Neural cell (in vitro differentiated cells): ENCODE results near the gene PRF1. TPM values are rescaled to one million over a fixed set of nuclear protein-coding genes. Genes with fewer than 3 reads are reported as not detected.

Experiments
- H2AFZ ChIP-seq: fragments of 200-600, 300-800 bp; sonication (generic), shearing (Covaris generic); 2 replicates; pipeline ENCODE4 v1.6.0; 2014; ENCODE audit warnings: low read depth, mild to moderate bottlenecking, antibody characterized with exemption, low read length, moderate library complexity
- H3F3A ChIP-seq: fragments of 200-600 bp; shearing (Covaris generic); 2 replicates; pipeline ENCODE4 v1.6.1; 2016; ENCODE audit warnings: mild to moderate bottlenecking, moderate library complexity, mixed read lengths, antibody characterized with exemption, low read length; ENCODE audit not compliant: insufficient read depth, poor library complexity, severe bottlenecking
- H3K27ac ChIP-seq: fragments of 200-600, 300-800 bp; sonication (generic), shearing (Covaris generic); 2 replicates; pipeline ENCODE4 v1.5.1; 2014; ENCODE audit warnings: mild to moderate bottlenecking, low read length, moderate library complexity
- H3K27me3 ChIP-seq: fragments of 300-800, 200-600 bp; sonication (generic), shearing (Covaris generic); 2 replicates; pipeline ENCODE4 v1.6.0; 2014; ENCODE audit warnings: mild to moderate bottlenecking, low read depth, low read length, moderate library complexity; ENCODE audit not compliant: insufficient read depth
- H3K36me3 ChIP-seq: fragments of 300-800, 200-600 bp; sonication (generic), shearing (Covaris generic); 2 replicates; pipeline ENCODE4 v1.5.1; 2014; ENCODE audit warnings: mild to moderate bottlenecking, antibody characterized with exemption, low read length, moderate library complexity; ENCODE audit not compliant: insufficient read depth
- H3K4me2 ChIP-seq: fragments of 300-800, 200-600 bp; sonication (generic), shearing (Covaris generic); 2 replicates; pipeline ENCODE4 v1.6.0; 2014; ENCODE audit warnings: mild to moderate bottlenecking, low read length
- H3K4me3 ChIP-seq: fragments of 300-800, 200-600 bp; sonication (generic), shearing (Covaris generic); 2 replicates; pipeline ENCODE4 v1.5.1; 2014; ENCODE audit warnings: mild to moderate bottlenecking, low read length, moderate library complexity
- H3K79me2 ChIP-seq: fragments of 200-600 bp; shearing (Covaris generic); replicated peaks from 2 replicates; pipeline ENCODE4 v1.6.0; 2014; ENCODE audit warnings: mild to moderate bottlenecking, low read length, moderate library complexity; ENCODE audit not compliant: insufficient read depth
- H3K9ac ChIP-seq: fragments of 300-800, 200-600 bp; sonication (generic), shearing (Covaris generic); 2 replicates; pipeline ENCODE4 v1.6.1; 2016; ENCODE audit warnings: mild to moderate bottlenecking, low read length, mixed read lengths
- H3K9me2 ChIP-seq: fragments of 200-600 bp; shearing (Covaris generic); 2 replicates; pipeline ENCODE4 v1.6.1; 2016; ENCODE audit warnings: mild to moderate bottlenecking, low read length, mixed read lengths; ENCODE audit not compliant: insufficient read depth
- H3K9me3 ChIP-seq: fragments of 200-600, 300-800 bp; sonication (generic), shearing (Covaris generic); 2 replicates; pipeline ENCODE4 v1.6.1; 2016; ENCODE audit warnings: mild to moderate bottlenecking, mixed run types, low read length, moderate library complexity, mixed read lengths
- H4K20me1 ChIP-seq: fragments of 200-600 bp; shearing (Covaris generic); 2 replicates; pipeline ENCODE4 v1.6.1; 2016; ENCODE audit warnings: mild to moderate bottlenecking, mixed run types; ENCODE audit not compliant: insufficient read depth
- EP300 ChIP-seq: fragments of 450-650 bp; conservative IDR thresholded peaks from 2 replicates; pipeline ENCODE4 v1.6.1; 2014; ENCODE audit warnings: antibody characterized with exemption, mild to moderate bottlenecking, moderate library complexity; ENCODE audit not compliant: poor library complexity, severe bottlenecking
- EZH2 ChIP-seq: fragments of 200-600, 300-800 bp; shearing (Covaris generic), sonication (generic); IDR thresholded peaks from 2 replicates; pipeline ENCODE4 v1.6.1; 2014; ENCODE audit warnings: antibody characterized with exemption, low read length, borderline replicate concordance, mild to moderate bottlenecking; ENCODE audit not compliant: insufficient read depth, poor library complexity, severe bottlenecking
- MXI1 ChIP-seq: fragments of 450-650 bp; conservative IDR thresholded peaks from 2 replicates; pipeline ENCODE4 v1.6.1; 2014; ENCODE audit warnings: antibody characterized with exemption, mild to moderate bottlenecking; ENCODE audit not compliant: poor library complexity, severe bottlenecking
- POLR2AphosphoS5 ChIP-seq: IDR thresholded peaks from 2 replicates; pipeline ENCODE4 v1.6.1; 2012
- RAD21 ChIP-seq: fragments of 450-650 bp; conservative IDR thresholded peaks from 2 replicates; pipeline ENCODE4 v1.6.1; 2014; ENCODE audit warnings: antibody characterized with exemption, mild to moderate bottlenecking, moderate library complexity
- SMC3 ChIP-seq: fragments of 450-650 bp; conservative IDR thresholded peaks from 2 replicates; pipeline ENCODE4 v1.6.1; 2014; ENCODE audit warnings: antibody characterized with exemption, mild to moderate bottlenecking, moderate library complexity; ENCODE audit not compliant: poor library complexity
- TAF1 ChIP-seq: IDR thresholded peaks from 2 replicates; pipeline ENCODE4 v1.6.1; 2012; ENCODE audit warnings: low read depth
- polyA plus RNA-seq: library from polyadenylated mRNA; depleted of rRNA; stranded (reverse); fragments of >200 nt; gene quantifications from 2 replicates; pipeline ENCODE4 v1.2.3, GENCODE V29; 2014
- TF ChIP-seq, protein P1 (sequence below): fragments of 450-650 bp; IDR thresholded peaks from 2 replicates; pipeline ENCODE4 v1.5.1; 2014; ENCODE audit warnings: antibody characterized with exemption, mild to moderate bottlenecking, moderate library complexity; ENCODE audit not compliant: poor library complexity, severe bottlenecking
- TF ChIP-seq, protein P2 (sequence below): IDR thresholded peaks from 2 replicates; pipeline ENCODE4 v1.6.1; 2012; ENCODE audit warnings: borderline replicate concordance

PRF1 gene
- polyA plus RNA-seq, 1 donor from 2014 or later: not detected

DNA sequence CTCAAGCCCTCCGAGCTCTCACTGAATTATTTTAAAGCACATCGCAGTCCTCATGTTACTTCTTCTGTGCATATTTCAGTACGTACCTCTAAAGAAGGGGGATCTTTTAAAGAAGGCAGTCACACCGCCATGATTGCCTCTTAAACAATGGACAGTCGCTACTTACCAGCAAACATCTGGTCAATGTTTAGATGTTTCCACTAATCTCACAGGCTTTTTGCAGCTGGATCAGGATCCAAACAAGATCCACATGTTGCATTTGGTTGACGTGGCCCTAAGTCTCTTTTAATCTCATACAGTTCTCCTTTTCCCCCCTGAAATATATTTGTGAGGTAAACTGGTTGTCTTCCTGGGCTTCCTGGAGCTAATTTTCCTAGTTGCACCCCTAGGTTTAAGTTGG, 50.0 kb downstream of the PRF1 start:
- no peaks in the 10 kb centered on the region for H3K36me3 ChIP-seq
- no peaks in the 10 kb centered on the region for H3K9me2 ChIP-seq
- H3K27me3 ChIP-seq: no peaks in the 10 kb centered on the region
- H3F3A ChIP-seq: no peaks in the 10 kb centered on the region
- H3K4me3 ChIP-seq: no peak overlapping the region
- H3K79me2 ChIP-seq: no peaks in the 10 kb centered on the region
- H2AFZ ChIP-seq: no peak overlapping the region
- TF ChIP-seq MXI1: no peak
- TF ChIP-seq, protein P1, sequence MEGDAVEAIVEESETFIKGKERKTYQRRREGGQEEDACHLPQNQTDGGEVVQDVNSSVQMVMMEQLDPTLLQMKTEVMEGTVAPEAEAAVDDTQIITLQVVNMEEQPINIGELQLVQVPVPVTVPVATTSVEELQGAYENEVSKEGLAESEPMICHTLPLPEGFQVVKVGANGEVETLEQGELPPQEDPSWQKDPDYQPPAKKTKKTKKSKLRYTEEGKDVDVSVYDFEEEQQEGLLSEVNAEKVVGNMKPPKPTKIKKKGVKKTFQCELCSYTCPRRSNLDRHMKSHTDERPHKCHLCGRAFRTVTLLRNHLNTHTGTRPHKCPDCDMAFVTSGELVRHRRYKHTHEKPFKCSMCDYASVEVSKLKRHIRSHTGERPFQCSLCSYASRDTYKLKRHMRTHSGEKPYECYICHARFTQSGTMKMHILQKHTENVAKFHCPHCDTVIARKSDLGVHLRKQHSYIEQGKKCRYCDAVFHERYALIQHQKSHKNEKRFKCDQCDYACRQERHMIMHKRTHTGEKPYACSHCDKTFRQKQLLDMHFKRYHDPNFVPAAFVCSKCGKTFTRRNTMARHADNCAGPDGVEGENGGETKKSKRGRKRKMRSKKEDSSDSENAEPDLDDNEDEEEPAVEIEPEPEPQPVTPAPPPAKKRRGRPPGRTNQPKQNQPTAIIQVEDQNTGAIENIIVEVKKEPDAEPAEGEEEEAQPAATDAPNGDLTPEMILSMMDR: no peak
- no peak for TF ChIP-seq EP300
- TF ChIP-seq SMC3: no peak
- TF ChIP-seq, protein P2, sequence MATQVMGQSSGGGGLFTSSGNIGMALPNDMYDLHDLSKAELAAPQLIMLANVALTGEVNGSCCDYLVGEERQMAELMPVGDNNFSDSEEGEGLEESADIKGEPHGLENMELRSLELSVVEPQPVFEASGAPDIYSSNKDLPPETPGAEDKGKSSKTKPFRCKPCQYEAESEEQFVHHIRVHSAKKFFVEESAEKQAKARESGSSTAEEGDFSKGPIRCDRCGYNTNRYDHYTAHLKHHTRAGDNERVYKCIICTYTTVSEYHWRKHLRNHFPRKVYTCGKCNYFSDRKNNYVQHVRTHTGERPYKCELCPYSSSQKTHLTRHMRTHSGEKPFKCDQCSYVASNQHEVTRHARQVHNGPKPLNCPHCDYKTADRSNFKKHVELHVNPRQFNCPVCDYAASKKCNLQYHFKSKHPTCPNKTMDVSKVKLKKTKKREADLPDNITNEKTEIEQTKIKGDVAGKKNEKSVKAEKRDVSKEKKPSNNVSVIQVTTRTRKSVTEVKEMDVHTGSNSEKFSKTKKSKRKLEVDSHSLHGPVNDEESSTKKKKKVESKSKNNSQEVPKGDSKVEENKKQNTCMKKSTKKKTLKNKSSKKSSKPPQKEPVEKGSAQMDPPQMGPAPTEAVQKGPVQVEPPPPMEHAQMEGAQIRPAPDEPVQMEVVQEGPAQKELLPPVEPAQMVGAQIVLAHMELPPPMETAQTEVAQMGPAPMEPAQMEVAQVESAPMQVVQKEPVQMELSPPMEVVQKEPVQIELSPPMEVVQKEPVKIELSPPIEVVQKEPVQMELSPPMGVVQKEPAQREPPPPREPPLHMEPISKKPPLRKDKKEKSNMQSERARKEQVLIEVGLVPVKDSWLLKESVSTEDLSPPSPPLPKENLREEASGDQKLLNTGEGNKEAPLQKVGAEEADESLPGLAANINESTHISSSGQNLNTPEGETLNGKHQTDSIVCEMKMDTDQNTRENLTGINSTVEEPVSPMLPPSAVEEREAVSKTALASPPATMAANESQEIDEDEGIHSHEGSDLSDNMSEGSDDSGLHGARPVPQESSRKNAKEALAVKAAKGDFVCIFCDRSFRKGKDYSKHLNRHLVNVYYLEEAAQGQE: no peak
- no peak for TF ChIP-seq EZH2
- no peak for TF ChIP-seq RAD21
- TF ChIP-seq POLR2AphosphoS5: no peak
- TF ChIP-seq TAF1: no peak
- no peaks in the 10 kb centered on the region for H4K20me1 ChIP-seq
- no peak overlapping the region for H3K27ac ChIP-seq
- no peak overlapping the region for H3K9ac ChIP-seq
- no peak overlapping the region for H3K4me2 ChIP-seq
- no peaks in the 10 kb centered on the region for H3K9me3 ChIP-seq

DNA sequence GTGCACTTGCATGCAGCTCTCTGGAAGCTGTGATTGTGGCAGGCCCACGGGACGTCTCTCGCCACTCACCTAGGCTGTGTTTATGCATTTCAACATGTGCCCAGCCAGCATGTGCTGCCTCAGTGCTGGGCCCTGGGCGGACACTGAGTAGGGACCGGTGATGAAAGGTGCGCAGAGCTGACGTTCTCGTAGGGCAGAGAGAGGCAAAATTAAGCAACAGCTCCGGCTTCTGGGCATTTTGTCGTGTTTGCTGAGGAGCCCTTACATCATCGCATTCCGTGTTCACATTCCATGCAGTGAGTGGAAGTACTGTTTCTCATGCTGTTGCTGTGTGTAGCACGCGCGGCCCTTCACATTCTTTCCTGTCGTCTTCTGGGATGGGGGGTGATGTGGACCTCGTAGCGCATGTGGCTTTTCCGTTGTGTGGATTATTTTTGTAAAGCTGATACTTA, 50.5 kb downstream of the PRF1 start:
- Histone ChIP-seq H3K79me2 (no peaks in the 10 kb centered on the region), H3K27me3 (no peaks in the 10 kb centered on the region), H3K27ac (no peak overlapping the region), H3K4me3 (no peak overlapping the region), H3K9me3 (no peaks in the 10 kb centered on the region), H3K36me3 (no peaks in the 10 kb centered on the region), H2AFZ (no peak overlapping the region), H3K9me2 (no peaks in the 10 kb centered on the region), H3K9ac (no peak overlapping the region), H4K20me1 (no peaks in the 10 kb centered on the region), H3F3A (no peaks in the 10 kb centered on the region), H3K4me2 (no peak overlapping the region)
- no peak for TF ChIP-seq MXI1
- no peak for TF ChIP-seq SMC3
- TF ChIP-seq, protein P1: no peak
- TF ChIP-seq POLR2AphosphoS5: no peak
- TF ChIP-seq, protein P2: no peak
- no peak for TF ChIP-seq EZH2
- TF ChIP-seq EP300: no peak
- no peak for TF ChIP-seq TAF1
- TF ChIP-seq RAD21: no peak
